ENCODE measurements around the gene ITGA7. TPM values are rescaled to one million over a fixed set of nuclear protein-coding genes. Genes with fewer than 3 reads are reported as not detected.

The ITGA7 gene
- total RNA-seq, 1 experiment from 2014 or later = 2.1 TPM

DNA sequence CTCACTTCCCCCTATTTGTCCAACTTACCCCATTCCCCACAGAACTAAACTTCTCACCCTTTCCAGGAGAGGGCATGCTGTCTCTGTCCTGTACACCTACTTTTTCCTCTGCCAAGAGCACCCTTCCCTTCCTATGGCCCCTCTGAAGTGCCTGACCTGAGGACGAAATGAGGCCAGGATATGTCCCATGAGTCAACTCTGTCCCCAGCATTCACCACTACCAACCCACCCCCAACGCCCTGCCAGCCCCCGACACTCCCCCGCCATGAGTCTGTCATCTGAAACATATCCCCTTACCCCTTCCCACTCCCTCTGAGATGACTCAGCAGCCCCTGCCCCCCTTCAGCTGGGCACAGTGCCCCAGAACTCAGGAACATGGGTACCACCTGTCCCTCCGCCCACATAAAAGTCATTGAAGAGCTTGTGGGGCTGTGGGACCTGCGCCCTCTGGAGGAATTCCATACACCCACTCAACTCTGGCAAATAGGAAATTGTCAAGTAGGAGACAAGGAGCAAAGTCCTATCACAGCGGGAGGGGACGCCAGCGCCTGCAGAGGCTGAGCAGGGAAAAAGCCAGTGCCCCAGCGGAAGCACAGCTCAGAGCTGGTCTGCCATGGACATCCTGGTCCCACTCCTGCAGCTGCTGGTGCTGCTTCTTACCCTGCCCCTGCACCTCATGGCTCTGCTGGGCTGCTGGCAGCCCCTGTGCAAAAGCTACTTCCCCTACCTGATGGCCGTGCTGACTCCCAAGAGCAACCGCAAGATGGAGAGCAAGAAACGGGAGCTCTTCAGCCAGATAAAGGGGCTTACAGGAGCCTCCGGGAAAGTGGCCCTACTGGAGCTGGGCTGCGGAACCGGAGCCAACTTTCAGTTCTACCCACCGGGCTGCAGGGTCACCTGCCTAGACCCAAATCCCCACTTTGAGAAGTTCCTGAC lies 26.3 kb downstream of the ITGA7 start:
- BruUV-seq (replicated peaks) = no TSS peak
- ChIA-PET CTCF (interaction anchor here (0.6 to 1.2 kb wide), 4 partner anchors 8 to 358 kb away, joined by 3 to 4 read pairs (median 3); partner anchors contain the start of gene OR10P1), POLR2A (interaction anchor here (0.7 kb wide), 1 partner anchor 34 kb away, joined by 3 read pairs; the partner anchor contains the start of gene BLOC1S1)
- intact Hi-C loops (cut with micrococcal nuclease) = loop anchor here (1.0 to 2.0 kb wide), 3 partner anchors 40 to 55 kb away; partner anchors contain the start of gene CD63
- peaks cover 25% of the 10 kb centered on the region for H3K27me3 Mint-ChIP-seq (ENCODE audit: insufficient read depth, unreplicated experiment)
- no peaks in the 10 kb centered on the region for H3K36me3 Mint-ChIP-seq (ENCODE audit: insufficient read depth, unreplicated experiment)
- DNase-seq (ENCODE audit: unreplicated experiment) = peak; percentile 75
- no peak overlapping the region for H3K27ac Mint-ChIP-seq (ENCODE audit: low read depth, unreplicated experiment)
- H3K9me3 Mint-ChIP-seq (ENCODE audit: unreplicated experiment) = no peaks in the 10 kb centered on the region
- TF ChIP-seq, protein P1, sequence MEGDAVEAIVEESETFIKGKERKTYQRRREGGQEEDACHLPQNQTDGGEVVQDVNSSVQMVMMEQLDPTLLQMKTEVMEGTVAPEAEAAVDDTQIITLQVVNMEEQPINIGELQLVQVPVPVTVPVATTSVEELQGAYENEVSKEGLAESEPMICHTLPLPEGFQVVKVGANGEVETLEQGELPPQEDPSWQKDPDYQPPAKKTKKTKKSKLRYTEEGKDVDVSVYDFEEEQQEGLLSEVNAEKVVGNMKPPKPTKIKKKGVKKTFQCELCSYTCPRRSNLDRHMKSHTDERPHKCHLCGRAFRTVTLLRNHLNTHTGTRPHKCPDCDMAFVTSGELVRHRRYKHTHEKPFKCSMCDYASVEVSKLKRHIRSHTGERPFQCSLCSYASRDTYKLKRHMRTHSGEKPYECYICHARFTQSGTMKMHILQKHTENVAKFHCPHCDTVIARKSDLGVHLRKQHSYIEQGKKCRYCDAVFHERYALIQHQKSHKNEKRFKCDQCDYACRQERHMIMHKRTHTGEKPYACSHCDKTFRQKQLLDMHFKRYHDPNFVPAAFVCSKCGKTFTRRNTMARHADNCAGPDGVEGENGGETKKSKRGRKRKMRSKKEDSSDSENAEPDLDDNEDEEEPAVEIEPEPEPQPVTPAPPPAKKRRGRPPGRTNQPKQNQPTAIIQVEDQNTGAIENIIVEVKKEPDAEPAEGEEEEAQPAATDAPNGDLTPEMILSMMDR (IDR thresholded peaks at IDR 0.05; ENCODE audit: unreplicated experiment) = peak; percentile 37
- peaks cover 9% of the 10 kb centered on the region for H3K4me1 Mint-ChIP-seq (ENCODE audit: insufficient read depth, unreplicated experiment)
- no peak overlapping the region for H3K4me3 Mint-ChIP-seq (ENCODE audit: unreplicated experiment)

DNA sequence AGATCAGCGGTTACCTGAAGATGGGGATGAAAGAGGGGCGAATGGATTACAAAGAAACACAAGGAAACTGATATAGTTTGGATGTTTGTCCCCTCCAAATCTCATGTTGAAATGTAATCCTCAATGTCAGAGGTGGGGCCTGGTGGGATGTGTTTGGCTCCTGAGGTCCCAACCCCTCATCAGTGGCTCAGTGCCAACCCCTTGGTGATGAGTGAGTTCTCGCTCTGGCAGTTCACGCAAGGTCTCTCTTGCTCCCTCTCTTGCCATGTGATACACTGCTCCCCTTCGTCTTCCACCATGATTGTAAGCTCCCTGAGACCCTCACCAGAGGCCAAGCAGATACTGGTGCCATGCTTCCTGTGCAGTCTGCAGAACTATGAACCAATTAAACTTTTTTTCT lies 28.0 kb downstream of the ITGA7 start:
- intact Hi-C loops (cut with micrococcal nuclease) = loop anchor here (2.0 kb wide), 2 partner anchors 49 to 57 kb away; partner anchors contain the start of gene CD63
- POLR2A ChIA-PET = no interaction called here

DNA sequence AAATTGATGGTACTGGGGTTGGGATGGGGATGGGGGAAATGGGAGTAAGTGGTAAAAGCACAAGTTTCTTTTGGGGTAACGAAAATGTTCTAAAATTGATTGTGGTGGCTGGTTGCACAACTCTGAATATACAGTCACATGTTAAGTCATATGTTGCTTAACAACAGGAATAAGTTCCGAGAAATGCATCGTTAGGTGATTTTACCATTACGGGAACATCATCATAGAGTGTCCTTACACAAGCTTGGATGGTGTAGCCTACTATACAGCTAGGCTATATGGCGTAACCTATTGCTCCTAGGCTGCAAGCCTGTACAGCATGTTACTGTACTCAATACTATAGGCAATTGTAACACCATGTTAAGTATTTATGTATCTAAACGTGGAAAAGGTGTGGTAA lies 31.0 kb downstream of the ITGA7 start:
- POLR2A ChIA-PET = interaction anchor here (0.6 kb wide), 1 partner anchor 34 kb away, joined by 3 read pairs; no protein-coding TSS in a partner anchor

More for the DNA sequence above, 28.0 kb downstream of the ITGA7 start:
- H3K4me1 Mint-ChIP-seq (ENCODE audit: insufficient read depth, unreplicated experiment) = peaks cover 14% of the 10 kb centered on the region
- no peaks in the 10 kb centered on the region for H3K36me3 Mint-ChIP-seq (ENCODE audit: insufficient read depth, unreplicated experiment)
- no peak overlapping the region for H3K27ac Mint-ChIP-seq (ENCODE audit: low read depth, unreplicated experiment)
- no peak for DNase-seq (ENCODE audit: unreplicated experiment)
- TF ChIP-seq, protein P1 (IDR thresholded peaks at IDR 0.05; ENCODE audit: unreplicated experiment) = no peak
- H3K9me3 Mint-ChIP-seq (ENCODE audit: unreplicated experiment) = no peaks in the 10 kb centered on the region
- H3K4me3 Mint-ChIP-seq (ENCODE audit: unreplicated experiment) = no peak overlapping the region
- BruUV-seq (replicated peaks) = no TSS peak
- H3K27me3 Mint-ChIP-seq (ENCODE audit: insufficient read depth, unreplicated experiment) = peaks cover 11% of the 10 kb centered on the region
- CTCF ChIA-PET = no interaction called here

More for the DNA sequence above, 31.0 kb downstream of the ITGA7 start:
- H3K9me3 Mint-ChIP-seq (ENCODE audit: unreplicated experiment) = no peaks in the 10 kb centered on the region
- TF ChIP-seq, protein P1 (IDR thresholded peaks at IDR 0.05; ENCODE audit: unreplicated experiment) = no peak
- peaks cover 12% of the 10 kb centered on the region for H3K4me1 Mint-ChIP-seq (ENCODE audit: insufficient read depth, unreplicated experiment)
- no peak overlapping the region for H3K4me3 Mint-ChIP-seq (ENCODE audit: unreplicated experiment)
- intact Hi-C loops (cut with micrococcal nuclease) = no loop called here
- DNase-seq (ENCODE audit: unreplicated experiment) = peak; percentile 64
- H3K27ac Mint-ChIP-seq (ENCODE audit: low read depth, unreplicated experiment) = no peak overlapping the region
- no TSS peak for BruUV-seq (replicated peaks)
- H3K36me3 Mint-ChIP-seq (ENCODE audit: insufficient read depth, unreplicated experiment) = no peaks in the 10 kb centered on the region
- H3K27me3 Mint-ChIP-seq (ENCODE audit: insufficient read depth, unreplicated experiment) = no peaks in the 10 kb centered on the region
- CTCF ChIA-PET = interaction anchor here (0.7 kb wide), 1 partner anchor 20 kb away, joined by 3 read pairs; no protein-coding TSS in a partner anchor

Data from MCF 10A (cell line).